K562 (cell line): ENCODE results near the gene ADGRE2.

Source experiments
- CEBPB ChIP-seq: fragments of 450-650 bp; IDR thresholded peaks from 2 replicates; pipeline ENCODE4 v1.6.1; 2016; ENCODE audit warnings: missing genetic modification characterization, missing compliant biosample characterization
- CEBPZ ChIP-seq: fragments of 150-350 bp; IDR thresholded peaks from 2 replicates; pipeline ENCODE4 v1.6.1; 2014; ENCODE audit warnings: low read depth, mild to moderate bottlenecking, low read length, borderline replicate concordance
- CHD2 ChIP-seq: IDR thresholded peaks from 2 replicates; pipeline ENCODE4 v1.6.1; 2011; ENCODE audit warnings: low read depth, low read length
- CTCF ChIP-seq, 3 experiments: IDR thresholded peaks in 2 of 3; conservative IDR thresholded peaks in 1 of 3; 2 replicates each; pipeline ENCODE4 v1.5.1; 2011 to 2012; ENCODE audit warnings: low read length in 3 of 3, mild to moderate bottlenecking in 3 of 3, control low read depth in 2 of 3, improper control_type of control experiment in 1 of 3, inconsistent platforms in 1 of 3, low read depth in 1 of 3, mixed read lengths in 1 of 3, moderate library complexity in 1 of 3; ENCODE audit not compliant: insufficient read depth in 2 of 3
- FIP1L1 ChIP-seq: fragments of 200-400 bp; formaldehyde crosslinking; IDR thresholded peaks from 2 replicates; pipeline ENCODE4 v1.6.1; 2018; ENCODE audit warnings: mild to moderate bottlenecking, low read depth, low read length; ENCODE audit not compliant: poor library complexity, severe bottlenecking
- HCFC1 ChIP-seq: IDR thresholded peaks from 2 replicates; pipeline ENCODE4 v1.6.1; 2012; ENCODE audit warnings: low read depth, low read length, improper control_type of control experiment
- MEF2D ChIP-seq: conservative IDR thresholded peaks from 2 replicates; pipeline ENCODE4 v1.6.1; 2016; ENCODE audit warnings: low read depth, missing genetic modification characterization, missing compliant biosample characterization
- PKNOX1 ChIP-seq: fragments of 450-650 bp; IDR thresholded peaks from 2 replicates; pipeline ENCODE4 v1.6.1; 2016
- POLR2A ChIP-seq: fragments of 450-650 bp; conservative IDR thresholded peaks from 2 replicates; pipeline ENCODE4 v1.6.1; 2016
- SP2 ChIP-seq: IDR thresholded peaks from 2 replicates; pipeline ENCODE4 v1.6.1; 2011; ENCODE audit warnings: mild to moderate bottlenecking, low read depth, low read length, moderate library complexity; ENCODE audit not compliant: poor library complexity, severe bottlenecking; ENCODE audit errors: extremely low read depth

DNA sequence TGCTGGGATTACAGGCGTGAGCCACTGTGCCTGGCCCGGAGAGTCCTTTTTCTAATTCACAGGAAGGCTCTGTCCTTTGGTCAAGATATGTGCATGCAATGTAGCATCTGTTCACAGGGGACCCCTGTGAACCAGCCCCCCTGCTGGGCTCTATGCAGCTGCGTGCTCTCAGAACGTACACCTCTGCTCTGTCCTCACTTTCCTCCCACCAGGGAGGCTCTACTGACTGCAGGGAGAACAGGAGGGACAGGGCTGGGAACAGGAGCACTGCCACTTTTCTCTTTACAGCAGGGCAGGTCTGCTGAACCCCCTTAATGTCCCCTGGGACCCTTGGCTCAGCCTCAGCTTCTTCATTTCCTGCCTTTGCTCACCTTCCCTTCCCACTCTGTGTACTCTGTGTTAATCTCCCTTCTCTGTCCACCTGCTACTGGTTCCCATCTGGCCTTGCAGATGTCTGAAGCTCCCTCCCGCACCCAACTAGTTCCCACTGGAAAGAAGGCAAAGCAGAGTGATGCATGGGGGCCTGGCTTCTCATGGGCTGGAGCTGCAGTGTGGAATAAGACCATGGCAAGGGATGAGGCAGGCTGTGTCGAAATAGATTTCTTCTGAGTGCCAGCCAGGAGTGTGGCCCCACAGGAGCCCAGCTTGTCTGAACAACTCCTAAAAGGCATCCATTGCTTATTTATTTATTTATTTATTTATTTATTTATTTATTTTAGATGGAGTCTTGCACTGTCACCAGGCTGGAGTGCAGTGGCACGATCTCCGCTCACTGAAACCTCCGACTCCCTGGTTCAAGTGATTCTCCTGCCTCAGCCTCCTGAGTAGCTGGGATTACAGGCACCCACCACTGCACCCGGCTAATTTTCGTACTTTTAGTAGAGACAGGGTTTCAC is 7.2 kb downstream of the ADGRE2 start:
- no peak for TF ChIP-seq MEF2D (tag)
- no peak for TF ChIP-seq HCFC1
- TF ChIP-seq CEBPB (tag), result no peak
- TF ChIP-seq CTCF (IDR thresholded peaks at IDR 0.05 in 2 of 3, conservative IDR thresholded peaks at IDR 0.05 in 1 of 3; ENCODE audit: insufficient read depth in 2 of 3, low read depth in 1 of 3, low read length in 3 of 3), result no peak
- TF ChIP-seq CHD2, result no peak
- no peak for TF ChIP-seq FIP1L1
- TF ChIP-seq PKNOX1, result no peak
- TF ChIP-seq CEBPZ, result no peak
- TF ChIP-seq POLR2A, result no peak
- no peak for TF ChIP-seq SP2
